ENCODE measurements around the gene PTK6.

PTK6 gene

DNA sequence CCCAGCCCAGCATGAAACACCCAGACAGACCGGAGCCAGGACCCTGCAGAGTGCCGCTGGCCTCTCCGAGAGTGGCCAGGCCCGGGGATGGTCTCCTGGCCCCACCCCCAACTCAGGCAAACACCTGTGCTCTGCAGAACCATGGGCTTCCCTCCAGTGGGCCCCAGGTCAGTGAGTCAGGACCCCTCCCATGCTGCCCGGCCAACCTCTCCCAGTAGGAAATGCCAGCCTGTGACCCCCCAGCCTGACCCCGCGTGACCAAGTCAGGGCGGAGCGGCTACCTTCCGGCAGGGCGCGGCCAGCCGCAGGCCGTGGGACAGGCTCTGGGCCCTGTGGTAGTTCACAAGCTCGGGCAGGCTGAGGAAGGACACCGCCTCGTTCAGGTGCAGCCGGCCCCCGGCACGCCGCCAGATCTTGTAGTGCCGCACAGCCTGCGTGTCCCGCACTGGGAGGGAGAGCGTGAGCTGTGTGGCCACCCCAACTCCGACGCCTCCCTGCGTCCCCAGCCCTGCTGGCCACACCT lies 3.2 kb downstream of the PTK6 start:
- no peak for DNase-seq (ENCODE audit: low read depth)
- TF ChIP-seq, protein P1, sequence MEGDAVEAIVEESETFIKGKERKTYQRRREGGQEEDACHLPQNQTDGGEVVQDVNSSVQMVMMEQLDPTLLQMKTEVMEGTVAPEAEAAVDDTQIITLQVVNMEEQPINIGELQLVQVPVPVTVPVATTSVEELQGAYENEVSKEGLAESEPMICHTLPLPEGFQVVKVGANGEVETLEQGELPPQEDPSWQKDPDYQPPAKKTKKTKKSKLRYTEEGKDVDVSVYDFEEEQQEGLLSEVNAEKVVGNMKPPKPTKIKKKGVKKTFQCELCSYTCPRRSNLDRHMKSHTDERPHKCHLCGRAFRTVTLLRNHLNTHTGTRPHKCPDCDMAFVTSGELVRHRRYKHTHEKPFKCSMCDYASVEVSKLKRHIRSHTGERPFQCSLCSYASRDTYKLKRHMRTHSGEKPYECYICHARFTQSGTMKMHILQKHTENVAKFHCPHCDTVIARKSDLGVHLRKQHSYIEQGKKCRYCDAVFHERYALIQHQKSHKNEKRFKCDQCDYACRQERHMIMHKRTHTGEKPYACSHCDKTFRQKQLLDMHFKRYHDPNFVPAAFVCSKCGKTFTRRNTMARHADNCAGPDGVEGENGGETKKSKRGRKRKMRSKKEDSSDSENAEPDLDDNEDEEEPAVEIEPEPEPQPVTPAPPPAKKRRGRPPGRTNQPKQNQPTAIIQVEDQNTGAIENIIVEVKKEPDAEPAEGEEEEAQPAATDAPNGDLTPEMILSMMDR (IDR thresholded peaks at IDR 0.05; ENCODE audit: control insufficient read depth, insufficient read depth, low read depth, low read length, missing control alignments): no peak
- no peak overlapping the region for H3K4me3 ChIP-seq (ENCODE audit: control insufficient read depth, low read depth, low read length)

- no peak overlapping the region for H3K4me3 ChIP-seq (ENCODE audit: control insufficient read depth, low read depth, low read length)
- TF ChIP-seq, protein P1 (IDR thresholded peaks at IDR 0.05; ENCODE audit: control insufficient read depth, insufficient read depth, low read depth, low read length, missing control alignments): no peak
- DNase-seq (ENCODE audit: low read depth): no peak
Measured at GRCh38 chr20:63533388-63533787, 3.8 kb downstream of the PTK6 start.

DNA sequence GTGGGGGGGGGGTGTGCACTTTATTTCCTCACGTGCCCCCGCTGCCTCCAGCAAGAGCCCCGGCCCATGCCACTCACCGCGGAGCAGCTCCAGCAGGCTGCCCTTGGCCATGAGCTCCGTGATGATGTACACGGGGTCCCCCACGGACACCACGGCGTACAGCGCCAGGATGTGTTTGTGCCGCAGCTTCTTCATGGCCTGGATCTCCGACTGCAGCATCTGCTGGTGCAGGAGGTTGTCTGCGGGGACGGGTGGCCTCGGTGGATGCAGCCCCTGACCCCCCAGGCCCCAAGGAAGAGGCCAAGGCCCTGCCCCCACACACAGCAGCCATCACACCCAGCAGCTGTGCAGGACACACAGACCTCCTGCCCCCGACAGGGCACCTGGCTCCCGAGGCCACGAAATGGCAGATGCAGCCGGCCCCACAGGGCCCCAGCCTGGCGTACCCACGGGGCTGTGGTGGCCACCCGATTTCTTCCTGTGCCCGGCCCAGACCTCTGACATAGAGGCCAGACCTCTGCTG lies 4.7 kb downstream of the PTK6 start:
- TF ChIP-seq, protein P1 (IDR thresholded peaks at IDR 0.05; ENCODE audit: control insufficient read depth, insufficient read depth, low read depth, low read length, missing control alignments): no peak
- H3K4me3 ChIP-seq (ENCODE audit: control insufficient read depth, low read depth, low read length): no peak overlapping the region
- no peak for DNase-seq (ENCODE audit: low read depth)

DNA sequence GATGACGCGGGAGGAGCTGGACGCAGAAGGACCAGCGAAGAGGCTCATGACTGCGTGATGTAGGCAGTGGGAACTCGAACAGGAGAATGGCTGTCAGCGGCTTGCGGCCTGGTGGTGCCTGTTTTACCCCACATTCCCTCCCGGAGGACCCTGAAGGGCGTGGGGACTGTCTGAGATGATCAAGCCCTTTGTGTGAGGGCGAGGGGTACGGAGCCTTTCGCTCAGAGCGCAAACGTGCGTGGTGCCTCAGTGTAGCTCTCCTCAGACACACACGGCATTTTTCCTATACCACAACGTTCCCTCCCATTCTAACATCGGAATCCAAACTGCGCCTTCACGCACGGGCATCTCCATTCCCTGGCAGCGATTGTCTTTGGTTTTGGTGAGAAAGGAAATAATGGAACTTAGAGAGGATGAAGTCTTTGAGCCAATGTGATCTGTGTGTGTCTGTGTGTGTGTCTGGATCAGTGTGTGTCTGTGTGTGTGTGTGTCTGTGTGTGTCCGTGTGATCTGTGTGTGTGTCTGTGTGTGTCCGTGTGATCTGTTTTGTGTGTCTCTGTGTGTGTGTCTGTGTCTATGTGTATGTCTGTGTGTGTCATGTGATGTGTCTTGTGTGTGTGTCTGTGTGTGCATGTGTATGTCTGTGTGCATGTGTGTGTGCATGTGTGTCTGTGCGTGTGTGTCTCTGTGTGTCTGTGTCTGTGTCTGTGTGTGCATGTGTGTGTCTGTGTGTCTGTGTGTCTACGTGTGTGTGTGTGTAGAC lies 5.3 kb downstream of the PTK6 start:
- no peak for DNase-seq (ENCODE audit: low read depth)
- TF ChIP-seq, protein P1 (IDR thresholded peaks at IDR 0.05; ENCODE audit: control insufficient read depth, insufficient read depth, low read depth, low read length, missing control alignments): no peak

GRCh38 chr20:63530788-63531160 lies 6.4 kb downstream of the PTK6 start:
- TF ChIP-seq, protein P1 (IDR thresholded peaks at IDR 0.05; ENCODE audit: control insufficient read depth, insufficient read depth, low read depth, low read length, missing control alignments): no peak
- DNase-seq (ENCODE audit: low read depth): no peak
- H3K4me3 ChIP-seq (ENCODE audit: control insufficient read depth, low read depth, low read length): no peak overlapping the region

More for the DNA sequence above, 5.3 kb downstream of the PTK6 start:
- H3K4me3 ChIP-seq (ENCODE audit: control insufficient read depth, low read depth, low read length): no peak overlapping the region

DNA sequence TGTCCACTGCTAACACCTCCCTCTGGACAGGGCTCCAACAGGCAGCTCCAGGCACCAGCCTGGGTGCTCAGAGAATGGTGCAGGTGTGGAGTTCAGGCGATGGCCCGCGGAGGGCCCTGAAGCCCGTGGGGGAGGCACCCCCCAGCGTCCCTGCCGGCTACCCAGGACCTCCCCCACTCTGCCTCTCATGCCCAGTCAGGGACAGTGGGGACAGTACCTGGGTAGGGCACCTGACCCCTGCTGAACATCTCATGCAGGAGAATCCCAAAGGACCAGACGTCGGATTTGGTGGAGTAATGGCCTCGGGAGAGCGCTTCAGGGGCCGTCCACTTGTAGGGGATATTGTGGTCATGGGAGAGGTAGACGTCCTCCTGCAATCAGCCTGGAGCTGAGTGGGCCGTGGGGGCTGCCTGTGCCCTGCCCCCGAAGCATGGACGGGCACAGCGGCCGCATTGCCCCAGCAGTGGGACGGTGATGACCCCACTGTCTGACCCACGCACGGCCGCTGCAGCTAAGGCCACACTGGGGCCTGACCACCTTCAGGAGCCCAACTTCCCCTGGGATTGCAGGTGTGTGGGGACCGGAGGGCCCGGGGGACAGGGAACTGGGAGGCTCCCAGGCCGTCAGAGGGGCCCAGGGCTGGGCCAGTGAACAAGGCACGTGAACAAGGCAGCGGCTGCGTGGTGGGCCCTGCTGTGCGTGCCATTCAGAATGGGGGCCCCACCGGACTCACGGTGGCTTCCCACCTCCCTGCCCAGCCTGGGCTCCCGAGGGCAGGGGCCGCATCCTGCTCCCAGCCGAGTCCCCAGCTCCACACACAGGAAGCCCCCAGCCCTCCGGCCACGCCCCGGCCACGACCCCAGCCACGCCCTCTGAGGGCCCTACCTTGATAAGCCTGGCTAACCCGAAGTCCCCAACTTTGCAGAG lies 7.1 kb downstream of the PTK6 start:
- no peak for DNase-seq (ENCODE audit: low read depth)
- TF ChIP-seq, protein P1 (IDR thresholded peaks at IDR 0.05; ENCODE audit: control insufficient read depth, insufficient read depth, low read depth, low read length, missing control alignments): peak; percentile 4
- no peak overlapping the region for H3K4me3 ChIP-seq (ENCODE audit: control insufficient read depth, low read depth, low read length)
